Pancreas (tissue), 10 donors: ENCODE measurements around the gene RHOV. TPM values are rescaled to one million over a fixed set of nuclear protein-coding genes. Genes with fewer than 3 reads are reported as not detected.
A peak's percentile ranks its signal among the peaks of the same experiment; 100 is the strongest.

Experiments
- ATAC-seq, 4 donors: fragments of 200-7000 bp; cut with Tn5 transposase; one replicate each; pipeline versions ENCODE4 v1.8.0 to v1.9.1; 2020; ENCODE audit warnings: mild to moderate bottlenecking in 4 of 4, moderate library complexity in 4 of 4
- DNase-seq, 6 donors: peaks; one replicate each; pipeline ENCODE4 v3.0.0-alpha.2; 2020
- FAIRE-seq: peaks from 2 replicates; lab custom pipeline; 2012; peaks lifted over from hg19 to GRCh38; lab: Jason Lieb, UNC
- H3K27ac ChIP-seq, 4 donors: fragments of 200-600 bp; sonication (generic); 1 replicate in 3 of 4; 2 replicates in 1 of 4; pipeline versions ENCODE4 v1.5.0 to v1.8.0; 2020
- H3K27me3 ChIP-seq, 4 donors: fragments of 200-600 bp; one replicate each; pipeline ENCODE4 v1.8.0; 2021
- H3K36me3 ChIP-seq, 3 donors: fragments of 200-600 bp; sonication (generic) in 1 of 3; one replicate each; pipeline versions ENCODE4 v1.5.0 to v1.8.0; 2020 to 2021
- H3K4me1 ChIP-seq, 3 donors: fragments of 200-600 bp; one replicate each; pipeline ENCODE4 v1.8.0; 2021
- H3K4me3 ChIP-seq, 4 donors: fragments of 200-600 bp; sonication (generic) in 2 of 4; one replicate each; pipeline versions ENCODE4 v1.5.0 to v1.8.0; 2020 to 2021
- H3K9me3 ChIP-seq, 4 donors: fragments of 200-600 bp; one replicate each; pipeline ENCODE4 v1.8.0; 2021
- CTCF ChIP-seq, 4 donors: fragments of 200-600 bp; sonication (generic) in 3 of 4; IDR thresholded peaks; one replicate each; pipeline versions ENCODE4 v1.5.0 to v1.8.0; 2021; ENCODE audit warnings: antibody characterized with exemption in 4 of 4
- WGBS, 2 donors: extraction: QIAGEN DNeasy Blood & Tissue Kit; methylation state at CpG; one replicate each; pipeline ENCODE4 v1.1.7; 2013; 5-methylcytosine and 5-hydroxymethylcytosine counted together
- intact Hi-C, 3 donors: fragments of 100-400 bp; cut with DNase I; formaldehyde crosslinking; loops; one replicate each; pipeline versions ENCODE4 v1.11.1 to v1.14.2; 2022
- polyA plus RNA-seq, 2 donors: library from polyadenylated mRNA; stranded (reverse); fragments of 200-250 nt; gene quantifications; one replicate each; pipeline ENCODE4 v1.2.3, GENCODE V29; 2013
- total RNA-seq, 6 donors: library from RNA; stranded (reverse); fragmentation: NEBNext Ultra II Directional in 4 of 6; extraction: Animal tissue kit (Norgen Biotek cat#: 25700) in 4 of 6; gene quantifications; one replicate each; pipeline versions ENCODE4 v1.2.1 to v1.2.4, GENCODE V29; 2021 to 2023
- donor health status: healthy with polysubstance abuse.
- donor health status: DM: no; HTN: no; CAD: no; lungs with moderate emphysema.
- donor health status: DM: no; HTN: no; CAD: no.
- donor health status: control.
- donor health status: control.
- donor health status: Bipolar disorder and iron deficiency.
- donor health status: DM: yes; HTN: yes; CAD: no.
- donor health status: DM: no; HTN: no; CAD: no.
- donor health status: DM: no; HTN: no; CAD: no.
- donor health status: DM: yes; HTN: yes; CAD: no.

Gene RHOV
- total and polyA plus RNA-seq, 8 donors = 3.5 to 19.8 (median 10.9) TPM

- Histone ChIP-seq H3K4me1 (peaks cover 8 to 20% (median 18%) of the 10 kb centered on the region in 3 donors), H3K36me3 (no peaks in the 10 kb centered on the region), H3K27ac (peak overlapping the region; percentile 80 to 97 (median 90)), H3K4me3 (peak overlapping the region; percentile 50 to 89 (median 64)), H3K27me3 (no peaks in the 10 kb centered on the region), H3K9me3 (no peaks in the 10 kb centered on the region)
- no peak for TF ChIP-seq CTCF (IDR thresholded peaks at IDR 0.05)
- no peak for FAIRE-seq
- peak in 2 of 6 donors; percentile 31 to 79 for DNase-seq
- ATAC-seq = peak in 2 of 4 donors; percentile 3
- 21 to 24% methylated on average over 33 of the region's 33 CpGs for WGBS, 2 donors
- intact Hi-C loops = no loop called here
Measured at GRCh38 chr15:40872791-40873693, 992 bp downstream of the RHOV start.

- intact Hi-C loops = no loop called here
- DNase-seq (peak; percentile 87 to 97 (median 96)), FAIRE-seq (no peak), ATAC-seq (peak; percentile 78 to 88 (median 84))
- no peak for TF ChIP-seq CTCF (IDR thresholded peaks at IDR 0.05)
- H3K27ac ChIP-seq = peak overlapping the region; percentile 80 to 97 (median 90)
- no peaks in the 10 kb centered on the region for H3K27me3 ChIP-seq
- H3K4me3 ChIP-seq = peak overlapping the region; percentile 50 to 89 (median 64)
- H3K4me1 ChIP-seq = peaks cover 8 to 20% (median 18%) of the 10 kb centered on the region in 3 donors
- H3K36me3 ChIP-seq = no peaks in the 10 kb centered on the region
- 21 to 31% methylated on average over 13 of the region's 13 CpGs for WGBS, 2 donors
- no peaks in the 10 kb centered on the region for H3K9me3 ChIP-seq
Measured at GRCh38 chr15:40871749-40872617, 2.1 kb downstream of the RHOV start.

- Histone ChIP-seq H3K4me1 (peaks cover 14 to 26% (median 20%) of the 10 kb centered on the region in 3 donors), H3K4me3 (peak overlapping the region in 2 of 4 donors; percentile 61 to 89), H3K36me3 (no peaks in the 10 kb centered on the region), H3K9me3 (no peaks in the 10 kb centered on the region), H3K27me3 (no peaks in the 10 kb centered on the region), H3K27ac (peak overlapping the region; percentile 80 to 97 (median 90))
- intact Hi-C loops = no loop called here
- FAIRE-seq (no peak), DNase-seq (peak in 3 of 6 donors; percentile 49 to 69 (median 60)), ATAC-seq (peak in 3 of 4 donors; percentile 3 to 11 (median 7))
- TF ChIP-seq CTCF (IDR thresholded peaks at IDR 0.05) = no peak
- 46 to 70% methylated on average over 1 of the region's 1 CpG for WGBS, 2 donors
Measured at GRCh38 chr15:40870716-40871115, 3.3 kb downstream of the RHOV start.

GRCh38 chr15:40869686-40870085 is 4.3 kb downstream of the RHOV start:
- H3K4me1 ChIP-seq = peaks cover 19 to 26% (median 20%) of the 10 kb centered on the region in 3 donors
- TF ChIP-seq CTCF (IDR thresholded peaks at IDR 0.05) = no peak
- H3K27me3 ChIP-seq = no peaks in the 10 kb centered on the region
- ATAC-seq (no peak), DNase-seq (no peak), FAIRE-seq (no peak)
- intact Hi-C loops = no loop called here
- no peaks in the 10 kb centered on the region for H3K9me3 ChIP-seq
- H3K4me3 ChIP-seq = no peak overlapping the region
- no peaks in the 10 kb centered on the region for H3K36me3 ChIP-seq
- WGBS, 2 donors = 56 to 63% methylated on average over 5 of the region's 5 CpGs
- peak overlapping the region in 2 of 4 donors; percentile 2 to 97 for H3K27ac ChIP-seq
